Brain pericyte (primary cell): Measurements from ENCODE around the gene FRMD6.

Experiments
- DNase-seq: peaks from one replicate; pipeline ENCODE4 v3.0.0-alpha.2; 2012; ENCODE audit warnings: low read depth, low spot score

The FRMD6 gene

GRCh38 chr14:51651388-51652167 lies at the start of gene FRMD6:
FRMD6 (plus strand) TSS chr14:51651910; CDS start chr14:51689837, 37,927 bp downstream.
- DNase-seq = peak; percentile 67

GRCh38 chr14:51602310-51602709 lies 49.4 kb upstream of the FRMD6 start:
- DNase-seq = no peak

- DNase-seq = no peak
Measured at GRCh38 chr14:51603495-51603894, 48.2 kb upstream of the FRMD6 start.

- DNase-seq = no peak
Measured at GRCh38 chr14:51604073-51604472, 47.6 kb upstream of the FRMD6 start.

- no peak for DNase-seq
Measured at GRCh38 chr14:51605575-51605974, 46.1 kb upstream of the FRMD6 start.

- no peak for DNase-seq
Measured at GRCh38 chr14:51607711-51608110, 44.0 kb upstream of the FRMD6 start.

GRCh38 chr14:51609251-51609954 lies 42.3 kb upstream of the FRMD6 start:
- DNase-seq = no peak

GRCh38 chr14:51609955-51610283 lies 41.8 kb upstream of the FRMD6 start:
- no peak for DNase-seq

- no peak for DNase-seq
Measured at GRCh38 chr14:51610771-51611170, 40.9 kb upstream of the FRMD6 start.

- DNase-seq = no peak
Measured at GRCh38 chr14:51612449-51612848, 39.3 kb upstream of the FRMD6 start.

GRCh38 chr14:51613416-51613815 lies 38.3 kb upstream of the FRMD6 start:
- no peak for DNase-seq

- no peak for DNase-seq
Measured at GRCh38 chr14:51614707-51615106, 37.0 kb upstream of the FRMD6 start.

GRCh38 chr14:51616256-51616655 lies 35.5 kb upstream of the FRMD6 start:
- DNase-seq = no peak

- peak; percentile 50 for DNase-seq
Measured at GRCh38 chr14:51616724-51617409, 34.8 kb upstream of the FRMD6 start.

GRCh38 chr14:51619561-51619960 lies 32.1 kb upstream of the FRMD6 start:
- no peak for DNase-seq

GRCh38 chr14:51620056-51620455 lies 31.7 kb upstream of the FRMD6 start:
- no peak for DNase-seq

- DNase-seq = no peak
Measured at GRCh38 chr14:51621654-51622053, 30.1 kb upstream of the FRMD6 start.

GRCh38 chr14:51622376-51622775 lies 29.3 kb upstream of the FRMD6 start:
- no peak for DNase-seq

- DNase-seq = no peak
Measured at GRCh38 chr14:51624955-51625569, 26.6 kb upstream of the FRMD6 start.

GRCh38 chr14:51626185-51626584 lies 25.5 kb upstream of the FRMD6 start:
- no peak for DNase-seq

GRCh38 chr14:51626788-51627187 lies 24.9 kb upstream of the FRMD6 start:
- no peak for DNase-seq

GRCh38 chr14:51627313-51627712 lies 24.4 kb upstream of the FRMD6 start:
- no peak for DNase-seq
